NCI-H146 (cell line): ENCODE measurements around the gene GAS2L3.
"Not testable (repeated sequence)": the region's sequence is repeated elsewhere in the genome, so short reads cannot be mapped to it uniquely, and the experiment has no call there.

ENCODE experiments used
- DNase-seq: peaks from one replicate; lab custom pipeline; 2025; lab: John Stamatoyannopoulos, UW

GAS2L3 gene

DNA sequence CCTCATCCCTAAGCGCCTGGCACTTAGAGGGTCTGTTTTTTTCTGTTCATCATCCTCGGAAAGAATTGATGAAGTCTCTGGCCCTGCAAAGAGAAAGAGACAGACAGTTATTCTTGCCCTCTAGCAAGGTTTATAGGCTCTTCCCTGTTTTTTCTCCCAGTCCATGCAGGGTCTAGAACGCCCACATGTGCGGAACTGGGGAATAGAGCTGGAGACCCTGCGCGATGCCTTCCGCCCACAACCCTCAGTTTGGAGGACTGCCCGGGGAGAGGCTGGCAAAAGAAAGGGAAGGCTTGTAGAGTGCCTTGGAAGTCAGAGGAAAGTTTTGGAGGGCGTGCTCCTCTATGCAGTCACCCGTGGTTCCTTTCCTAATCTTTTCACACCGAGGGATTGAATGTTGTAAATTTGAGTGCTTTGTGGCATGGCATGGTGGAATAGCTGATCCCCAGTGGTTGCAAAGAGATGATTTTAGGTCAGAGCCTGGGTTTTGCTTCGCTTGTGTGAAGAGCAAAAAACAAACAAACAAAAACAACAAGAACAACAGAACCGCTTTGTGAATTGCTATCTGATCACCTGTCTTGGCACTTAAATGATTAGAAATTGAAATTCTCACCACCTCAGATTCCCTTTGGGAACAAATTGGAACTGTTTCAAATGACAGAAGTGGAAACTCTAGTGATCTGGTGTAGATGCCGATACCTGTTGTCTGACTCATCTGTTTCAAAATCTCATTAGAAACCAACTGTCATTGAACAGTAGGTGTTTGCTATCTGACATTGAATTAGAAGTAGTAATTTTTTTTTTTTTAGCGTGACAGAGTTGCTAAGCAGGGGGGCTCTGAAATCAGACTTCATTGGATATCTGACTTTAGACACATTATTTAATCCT lies 947 bp downstream of the GAS2L3 start:
- peak; percentile 46 for DNase-seq

DNA sequence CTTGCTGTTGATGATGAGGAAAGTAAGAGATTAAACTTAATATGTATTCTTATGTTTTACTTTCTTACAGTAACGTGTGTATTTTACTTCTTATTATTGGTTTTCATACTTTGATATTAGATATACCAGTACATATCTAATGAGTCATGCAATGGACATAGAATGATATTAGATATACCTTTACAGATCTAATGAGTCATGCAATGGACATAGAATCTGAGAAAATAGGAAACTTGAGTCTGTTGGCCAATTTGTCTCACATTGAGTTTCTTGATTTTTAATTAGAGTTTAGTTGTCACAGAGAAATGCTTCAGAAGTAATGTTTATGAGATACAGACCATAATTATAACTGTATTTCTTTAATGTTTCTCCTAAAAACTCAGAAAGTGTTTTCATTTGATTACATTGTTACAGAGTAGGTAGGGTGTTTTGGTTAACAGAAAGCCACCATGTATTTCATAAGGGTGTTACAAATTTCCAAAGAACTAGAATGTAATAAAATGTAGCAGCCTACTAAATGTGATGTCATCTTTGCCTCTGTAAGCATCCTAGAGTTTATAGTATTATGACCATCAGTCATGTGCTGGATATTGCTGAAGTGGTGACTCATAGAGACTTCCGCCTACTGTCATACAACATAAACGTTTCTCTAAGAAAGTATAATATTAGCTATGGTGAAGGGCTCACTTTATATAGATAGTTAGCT lies 3.0 kb downstream of the GAS2L3 start:
- no peak for DNase-seq

DNA sequence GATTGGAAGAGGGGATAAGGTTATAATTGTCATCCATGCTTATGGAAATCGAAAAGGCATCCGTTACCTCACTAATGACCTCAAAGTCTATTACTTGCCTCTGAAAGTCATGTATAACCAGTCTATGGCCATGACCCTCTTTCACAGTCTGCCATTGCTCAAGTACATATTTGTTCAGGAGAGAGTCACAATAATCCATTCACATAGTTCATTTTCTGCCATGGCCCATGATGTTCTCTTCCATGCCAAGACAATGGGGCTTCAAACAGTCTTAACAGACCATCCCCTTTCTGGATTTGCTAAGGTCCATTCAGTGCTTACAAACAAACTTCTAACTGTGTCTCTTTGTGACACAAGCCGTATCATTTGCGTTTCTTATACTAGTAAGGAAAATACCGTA lies 5.4 kb downstream of the GAS2L3 start:
- no peak for DNase-seq

DNA sequence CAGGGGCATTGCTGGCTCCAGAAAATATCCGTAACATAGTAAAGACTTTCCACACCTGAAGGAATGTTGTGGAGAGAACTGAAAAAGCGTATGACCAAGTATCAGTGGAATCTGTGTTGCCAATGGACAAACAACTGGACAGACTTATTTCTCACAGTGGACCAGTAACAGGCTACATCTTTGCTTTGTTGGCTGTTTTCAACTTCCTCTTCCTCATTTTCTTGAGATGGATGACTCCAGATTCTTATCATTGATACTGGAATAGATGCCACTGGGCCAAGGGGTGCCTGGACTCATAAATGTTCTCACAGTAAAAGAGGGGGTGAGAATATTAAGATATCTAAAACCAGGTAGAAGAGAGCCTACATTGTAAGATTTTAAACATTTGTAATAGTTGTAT lies 6.4 kb downstream of the GAS2L3 start:
- DNase-seq, result no peak

DNA sequence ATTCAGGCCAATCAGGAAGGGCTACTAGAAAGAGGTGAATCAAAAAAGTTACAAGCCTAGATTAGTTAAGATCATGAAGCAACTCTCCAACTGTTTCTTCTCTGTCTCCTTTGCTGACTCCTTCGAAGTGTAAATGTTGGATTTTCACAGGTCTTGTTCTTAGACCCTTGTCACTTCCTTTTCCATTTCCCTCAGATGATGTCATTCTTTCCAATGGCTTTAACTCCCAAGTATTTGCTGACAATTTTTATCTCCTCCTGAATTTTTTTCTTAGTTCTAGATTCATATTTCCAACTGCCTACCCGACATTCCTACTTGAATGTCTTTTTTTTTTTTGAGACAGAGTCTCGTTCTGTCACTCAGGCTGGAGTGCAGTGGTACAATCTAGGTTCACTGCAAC lies 10.8 kb downstream of the GAS2L3 start:
- no peak for DNase-seq

DNA sequence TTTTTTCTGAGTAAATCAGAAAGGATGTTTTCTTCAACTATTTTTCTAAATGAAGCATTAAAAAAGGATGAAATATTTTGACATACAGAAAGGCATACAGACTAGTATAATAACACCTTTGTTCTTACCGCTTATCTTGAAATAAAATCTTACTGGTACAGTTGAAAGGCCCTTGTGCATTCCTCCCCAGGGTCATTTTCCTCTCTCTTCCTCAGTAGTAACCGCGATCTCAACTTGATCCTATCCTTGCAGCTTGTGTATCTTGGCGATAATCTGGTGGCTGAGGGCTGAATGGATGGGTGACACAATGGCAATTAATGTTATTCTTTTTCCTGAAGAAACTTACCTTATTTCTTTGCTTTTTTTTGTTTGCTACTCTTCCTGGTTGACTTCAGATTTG lies 18.5 kb downstream of the GAS2L3 start:
- no peak for DNase-seq

DNA sequence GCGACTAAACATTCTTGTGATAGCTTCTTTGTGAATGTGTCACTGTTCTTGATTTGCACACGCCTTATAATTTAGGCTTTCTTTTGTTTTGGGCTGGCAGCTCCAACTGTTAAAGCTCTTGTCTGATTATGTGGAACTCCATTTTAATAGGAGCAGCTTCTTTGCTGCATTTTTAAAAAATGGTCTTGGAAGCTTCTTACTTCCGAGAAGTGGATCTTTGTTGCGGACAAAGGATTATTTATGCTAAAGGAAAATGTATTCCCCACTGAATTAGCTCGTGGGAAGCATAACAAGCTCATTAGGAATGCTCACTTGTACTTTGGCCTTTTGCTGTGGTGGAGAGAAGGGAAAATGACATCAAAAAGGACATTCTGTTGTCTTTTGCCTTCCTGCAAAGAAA lies 20.0 kb downstream of the GAS2L3 start:
- DNase-seq, result no peak

DNA sequence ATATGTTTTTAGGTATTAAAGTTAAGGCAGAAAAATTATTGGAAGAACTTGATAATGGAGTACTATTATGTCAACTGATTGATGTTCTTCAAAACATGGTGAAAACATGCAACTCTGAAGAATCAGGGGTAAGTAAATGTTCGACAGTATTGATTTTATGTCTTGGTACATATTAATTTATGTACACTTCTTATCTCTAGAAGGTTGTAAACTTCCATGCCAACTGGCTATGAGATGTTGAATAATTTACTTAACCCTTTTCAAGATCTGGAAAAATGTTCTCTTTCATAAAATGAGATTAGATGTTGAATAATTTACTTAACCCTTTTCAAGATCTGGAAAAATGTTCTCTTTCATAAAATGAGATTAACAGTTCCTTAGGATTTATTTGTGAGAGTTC lies 28.1 kb downstream of the GAS2L3 start:
- DNase-seq, result no peak

DNA sequence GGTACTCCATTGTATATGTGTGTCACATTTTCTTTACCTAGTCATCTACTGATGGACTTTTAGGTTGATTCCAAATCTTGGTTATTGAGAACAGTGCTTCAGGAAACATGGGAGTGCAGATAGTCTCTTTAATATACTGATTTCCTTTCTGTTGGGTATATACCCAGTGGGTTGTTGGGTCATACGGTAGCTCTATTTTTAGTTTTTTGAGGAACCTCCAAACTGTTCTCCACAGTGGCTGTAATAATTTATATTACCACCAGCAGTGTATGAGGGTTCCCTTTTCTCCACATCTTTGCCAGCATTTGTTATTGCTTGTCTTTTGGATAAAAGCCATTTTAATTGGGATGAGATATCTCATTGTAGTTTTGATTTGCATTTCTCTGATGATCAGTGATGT lies 29.5 kb downstream of the GAS2L3 start:
- DNase-seq, result not testable (repeated sequence)

DNA sequence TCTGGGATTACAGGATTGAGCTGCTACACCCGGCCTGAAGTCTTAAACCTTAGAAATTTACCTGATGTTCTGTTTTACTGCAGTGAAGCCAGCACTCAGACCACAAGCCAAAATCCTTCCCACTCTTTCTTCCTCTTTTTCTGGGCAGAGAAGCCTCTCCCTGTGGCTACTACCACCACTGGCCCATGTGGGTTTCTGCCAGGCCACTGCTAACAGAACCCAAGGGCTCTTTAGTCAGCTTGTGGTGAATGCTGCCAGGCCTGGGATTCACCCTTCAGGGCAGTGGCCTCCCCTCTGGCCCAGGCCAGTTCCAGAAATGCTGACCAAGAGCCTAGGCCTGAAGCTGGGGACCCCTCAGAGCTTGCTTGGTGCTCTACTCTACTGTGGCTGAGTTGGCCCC lies 35.3 kb downstream of the GAS2L3 start:
- DNase-seq, result no peak

DNA sequence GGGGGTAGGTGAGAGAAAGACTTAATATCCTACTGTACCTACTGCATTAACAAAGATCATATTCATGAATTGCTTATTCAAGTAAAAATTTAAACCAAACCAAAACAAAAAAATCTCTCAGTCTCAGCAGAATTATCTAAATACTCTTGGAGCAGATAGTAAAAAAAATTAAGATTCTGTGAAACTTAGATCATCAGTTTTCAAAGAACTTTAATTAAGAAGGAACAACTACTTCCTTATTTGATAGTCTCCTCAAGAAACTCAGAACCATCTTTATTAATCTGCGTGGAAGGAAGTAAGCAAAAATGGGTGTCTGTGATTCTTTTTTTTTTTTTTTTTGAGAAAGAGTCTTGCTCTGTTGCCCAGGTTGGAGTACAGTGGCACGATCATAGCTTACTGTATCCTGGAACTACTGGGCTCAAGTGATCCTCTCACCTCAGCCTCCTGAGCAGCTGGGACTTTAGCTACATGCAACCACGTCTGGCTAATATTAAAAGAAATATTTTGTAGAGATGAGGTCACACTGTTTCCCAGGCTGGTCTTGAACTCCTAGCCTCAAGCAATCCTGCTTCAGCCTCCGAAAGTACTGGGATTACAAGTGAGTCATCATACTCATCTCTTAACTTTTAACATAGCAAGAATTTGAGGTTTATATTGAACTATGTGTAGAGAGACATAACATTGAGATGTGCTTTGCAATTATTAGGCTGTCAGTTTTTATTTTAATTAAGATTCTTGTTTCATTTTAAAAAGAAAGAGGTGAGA lies 37.4 kb downstream of the GAS2L3 start:
- DNase-seq, result no peak

DNA sequence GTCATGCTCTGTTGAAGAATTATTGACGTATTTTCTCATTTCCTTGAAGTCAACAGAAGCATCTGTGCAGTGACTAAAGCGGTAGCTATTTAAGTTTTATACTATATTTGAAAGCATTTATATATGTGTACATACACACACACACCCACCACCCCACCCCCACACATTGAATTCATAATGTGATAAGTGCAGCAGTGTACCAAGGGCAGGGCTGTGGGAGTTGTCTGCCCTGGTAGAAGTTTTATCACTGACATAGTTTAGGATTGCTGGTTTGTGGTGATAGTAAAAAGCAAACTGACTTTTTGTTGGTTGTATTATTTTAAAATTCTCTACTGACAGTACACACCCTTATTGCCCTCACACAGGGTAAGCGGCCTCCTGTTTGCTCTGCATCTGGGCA lies 39.1 kb downstream of the GAS2L3 start:
- DNase-seq, result no peak

DNA sequence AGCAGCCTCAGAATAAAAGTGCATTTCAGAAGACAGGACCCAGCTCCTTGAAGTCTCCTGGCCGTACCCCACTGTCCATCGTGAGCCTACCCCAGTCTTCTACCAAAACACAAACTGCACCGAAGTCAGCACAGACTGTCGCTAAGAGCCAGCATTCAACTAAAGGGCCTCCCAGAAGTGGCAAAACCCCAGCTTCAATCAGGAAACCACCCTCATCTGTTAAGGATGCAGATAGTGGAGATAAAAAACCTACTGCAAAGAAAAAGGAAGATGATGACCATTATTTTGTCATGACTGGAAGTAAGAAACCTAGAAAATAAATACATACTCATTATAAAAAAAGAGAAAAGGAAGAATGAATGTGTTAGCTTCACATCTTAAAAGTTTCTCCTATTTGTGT lies 51.1 kb downstream of the GAS2L3 start:
- no peak for DNase-seq

DNA sequence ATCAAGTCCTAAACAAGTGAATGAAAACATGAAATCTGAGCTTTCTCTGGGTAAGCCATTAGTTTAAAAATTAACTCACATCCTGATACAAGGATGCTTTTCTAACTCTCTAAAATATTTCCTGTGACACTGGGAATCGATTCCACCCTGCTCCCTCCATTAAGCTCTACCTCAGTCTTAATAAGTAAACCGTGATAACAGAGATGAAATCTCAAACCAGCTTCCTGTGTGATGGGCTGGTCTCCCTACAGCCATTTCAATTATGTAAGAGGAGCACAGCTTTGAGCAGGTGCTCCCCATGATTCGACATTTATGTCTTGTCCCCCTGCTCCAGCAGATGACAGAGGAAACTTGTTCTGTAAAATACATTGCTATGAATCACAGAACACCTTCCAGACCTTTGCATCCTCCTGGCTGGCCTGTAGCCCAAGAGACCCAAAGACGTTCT lies 59.0 kb downstream of the GAS2L3 start:
- no peak for DNase-seq

DNA sequence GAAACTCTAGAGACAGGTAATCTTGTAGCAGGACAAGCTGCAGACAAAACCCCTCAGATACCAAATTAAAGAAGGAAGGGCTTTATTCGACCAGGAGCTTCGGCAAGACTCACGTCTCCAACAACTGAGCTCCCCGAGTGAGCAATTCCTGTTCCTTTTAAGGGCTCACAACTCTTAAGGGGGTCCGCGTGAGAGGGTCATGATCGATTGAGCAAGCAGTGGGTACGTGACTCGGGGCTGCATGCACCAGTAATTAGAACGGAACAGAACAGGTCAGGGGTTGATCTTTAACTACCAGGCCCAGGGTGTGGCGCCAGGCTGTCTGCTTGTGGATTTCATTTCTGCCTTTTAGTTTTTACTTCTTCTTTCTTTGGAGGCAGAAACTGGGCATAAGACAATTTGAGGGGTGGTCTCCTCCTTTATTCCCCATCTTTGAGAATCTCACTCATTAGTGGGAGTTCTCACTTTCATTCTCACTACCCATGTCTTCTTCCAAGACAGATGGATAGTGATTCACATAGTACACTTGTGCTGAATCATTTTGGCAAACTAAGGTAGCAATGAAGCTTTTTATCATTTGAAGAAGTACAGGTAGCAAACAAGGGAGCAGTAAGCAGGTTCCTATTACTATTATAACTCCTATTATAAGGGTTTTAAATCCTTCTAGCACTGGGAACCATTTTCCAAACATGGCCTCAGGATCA lies 59.8 kb downstream of the GAS2L3 start:
- not testable (repeated sequence) for DNase-seq

DNA sequence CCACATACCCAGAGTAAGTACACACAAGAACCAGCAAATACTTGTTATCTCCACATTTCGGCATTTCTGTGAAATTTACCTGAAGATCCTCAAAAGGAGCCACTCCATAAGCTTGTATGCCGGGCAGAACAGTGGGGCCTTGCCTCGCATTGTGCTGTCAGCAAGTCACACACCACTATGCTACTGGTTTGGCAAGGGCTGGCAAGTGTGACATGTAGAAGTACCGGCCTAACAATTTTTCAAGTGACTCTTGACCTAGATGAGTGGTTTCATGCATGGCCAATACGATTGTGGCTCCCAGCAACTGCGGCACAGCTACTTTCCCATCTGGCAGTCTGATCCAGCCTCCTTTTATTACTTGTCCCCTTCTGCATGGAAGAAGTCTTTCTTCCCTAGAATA lies 69.8 kb downstream of the GAS2L3 start:
- DNase-seq, result no peak

DNA sequence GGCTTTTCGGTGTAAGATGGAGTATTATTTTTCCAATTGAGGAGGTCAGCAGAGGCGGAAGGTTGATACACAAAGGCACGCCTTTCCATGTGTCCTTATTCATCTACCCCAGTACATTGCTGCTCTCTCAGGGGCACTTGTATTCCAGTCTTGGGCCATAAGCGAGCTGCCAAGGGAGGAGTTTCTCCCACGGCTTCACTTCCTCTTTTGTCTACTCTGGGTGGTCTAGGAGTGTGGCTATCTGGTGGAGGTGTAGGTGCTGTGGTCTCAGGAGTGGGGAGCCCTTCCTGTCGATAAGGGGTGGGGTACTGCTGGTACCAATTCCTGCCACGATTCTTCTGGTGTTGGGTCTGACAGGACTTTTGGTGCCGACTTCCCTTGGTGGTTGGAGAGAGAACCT lies 73.4 kb downstream of the GAS2L3 start:
- DNase-seq, result no peak

DNA sequence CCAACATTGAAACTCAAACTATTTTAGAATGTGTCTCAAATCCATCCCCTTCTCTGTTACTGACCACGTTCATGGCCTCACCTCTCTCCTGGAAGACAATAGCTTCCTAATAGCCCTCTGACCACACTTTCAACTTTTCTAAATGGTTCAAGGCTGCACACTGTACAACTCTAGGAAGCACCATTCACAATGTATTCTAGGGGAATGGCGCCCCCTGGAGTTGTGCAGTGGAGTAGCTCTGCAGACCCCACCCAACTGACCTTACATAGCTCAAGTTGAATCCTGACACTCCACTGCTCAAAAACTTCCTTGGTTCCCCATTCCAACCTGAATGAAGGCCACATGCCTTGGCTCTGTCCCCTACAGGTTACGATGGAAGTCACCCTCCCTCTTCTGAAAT lies 77.6 kb downstream of the GAS2L3 start:
- no peak for DNase-seq

DNA sequence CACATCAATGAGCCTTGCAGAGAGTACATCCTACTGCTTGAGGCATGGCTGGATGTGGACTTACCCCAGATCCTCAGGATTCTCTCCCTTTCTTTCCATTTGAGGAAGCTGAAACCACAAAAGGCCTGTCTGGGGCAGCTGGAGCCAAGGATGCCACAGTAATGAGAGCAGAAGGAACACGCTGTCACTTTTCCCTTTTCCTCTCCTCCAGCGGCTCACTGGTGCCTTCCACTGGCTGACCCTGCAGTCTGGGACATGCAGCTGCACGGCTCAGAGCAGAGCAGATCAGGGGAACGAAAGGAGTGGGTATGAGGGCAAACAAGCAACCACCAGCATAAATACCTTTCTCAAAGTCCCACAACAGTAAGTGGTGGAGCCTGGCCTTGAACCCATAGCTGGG lies 78.2 kb downstream of the GAS2L3 start:
- DNase-seq, result no peak

DNA sequence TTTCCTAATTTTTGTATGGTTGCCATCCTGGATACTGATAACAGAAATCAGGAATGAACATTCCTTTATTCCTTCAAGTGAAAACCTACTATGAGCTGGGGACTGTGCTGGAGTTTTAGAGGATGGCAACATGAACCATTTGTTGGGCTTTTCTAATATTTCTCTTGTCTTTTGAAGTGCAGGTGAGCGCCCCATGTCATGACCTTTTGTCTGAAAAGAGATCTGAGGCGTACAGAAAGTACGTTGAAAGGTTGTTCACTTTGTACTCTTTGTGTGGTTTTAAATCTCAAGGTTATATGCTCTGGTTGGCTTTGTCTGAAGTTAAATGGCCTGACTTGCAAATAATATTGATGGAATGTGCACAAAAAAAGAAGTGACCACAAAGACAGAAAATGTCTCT lies 79.0 kb downstream of the GAS2L3 start:
- DNase-seq, result no peak

DNA sequence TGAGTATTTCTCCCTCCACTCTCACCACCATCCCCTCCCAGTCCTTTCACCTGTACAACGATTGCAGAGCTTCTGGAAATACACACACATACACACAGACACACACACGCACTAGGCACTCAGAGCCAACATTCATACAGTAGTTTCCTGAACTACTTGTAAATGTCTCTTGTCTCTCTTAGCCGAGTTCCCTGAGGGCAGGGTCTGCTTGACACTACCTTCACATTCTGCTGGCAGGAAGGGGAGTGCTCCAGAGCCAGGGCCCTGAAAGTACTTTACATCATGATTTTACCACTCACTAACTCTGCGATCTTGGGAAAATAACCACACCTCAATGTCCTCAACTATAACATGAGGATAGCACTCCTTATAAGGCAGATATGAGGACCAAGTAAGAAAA lies 82.7 kb downstream of the GAS2L3 start:
- DNase-seq, result no peak

DNA sequence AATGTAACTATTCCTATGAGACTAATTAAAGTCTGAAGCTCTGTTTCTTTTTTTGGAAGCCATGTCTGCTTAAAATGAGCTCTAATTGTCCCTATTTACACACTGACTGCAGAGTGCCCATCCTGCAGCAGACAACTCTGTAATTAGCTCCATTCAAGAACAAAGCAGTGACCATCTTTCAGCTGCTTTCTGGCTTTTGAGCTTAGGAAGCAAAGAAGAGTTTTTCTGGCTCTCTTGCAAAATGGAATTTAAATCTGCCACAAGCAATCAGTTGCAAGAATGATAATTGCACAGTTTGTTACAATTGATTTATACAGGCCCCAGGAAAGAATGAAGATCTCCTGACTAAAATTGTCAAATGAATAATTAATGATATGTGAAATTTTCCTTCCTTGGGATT lies 83.4 kb downstream of the GAS2L3 start:
- peak; percentile 90 for DNase-seq
